Daoy (cell line): ENCODE data around the gene ADAMTS8. TPM values are rescaled to one million over a fixed set of nuclear protein-coding genes. Genes with fewer than 3 reads are reported as not detected.
"Not testable (repeated sequence)": the region's sequence is repeated elsewhere in the genome, so short reads cannot be mapped to it uniquely, and the experiment has no call there.

Experiments
- DNase-seq: peaks from one replicate; pipeline ENCODE4 v3.0.0-alpha.2; 2015; ENCODE audit warnings: low read depth
- total RNA-seq: library from RNA; depleted of rRNA; stranded (reverse); fragments of >200 nt; shearing (Covaris generic); gene quantifications from 2 replicates; pipeline ENCODE4 v1.2.3, GENCODE V29; 2014

The ADAMTS8 gene
- total RNA-seq, 1 experiment from 2014 or later = not detected

GRCh38 chr11:130438401-130439159, 10.2 kb upstream of the ADAMTS8 start:
- DNase-seq = not testable (repeated sequence)

- DNase-seq = no peak
Observed at GRCh38 chr11:130437848-130438247, 9.4 kb upstream of the ADAMTS8 start.

GRCh38 chr11:130436171-130436570, 7.8 kb upstream of the ADAMTS8 start:
- no peak for DNase-seq

- DNase-seq = peak; percentile 56
Observed at GRCh38 chr11:130435671-130436070, 7.3 kb upstream of the ADAMTS8 start.

- DNase-seq = peak; percentile 85
Observed at GRCh38 chr11:130434521-130435223, 6.3 kb upstream of the ADAMTS8 start.

- no peak for DNase-seq
Observed at GRCh38 chr11:130433357-130433756, 4.9 kb upstream of the ADAMTS8 start.

- no peak for DNase-seq
Observed at GRCh38 chr11:130431801-130432200, 3.4 kb upstream of the ADAMTS8 start.

- DNase-seq = peak; percentile 74
Observed at GRCh38 chr11:130431331-130431773, 2.9 kb upstream of the ADAMTS8 start.

GRCh38 chr11:130429983-130430382, 1.6 kb upstream of the ADAMTS8 start:
- DNase-seq = no peak

GRCh38 chr11:130429120-130429681, 792 bp upstream of the ADAMTS8 start:
- no peak for DNase-seq

- DNase-seq = peak; percentile 53
Observed at GRCh38 chr11:130427581-130428315, 661 bp downstream of the ADAMTS8 start.

GRCh38 chr11:130426837-130427341, 1.5 kb downstream of the ADAMTS8 start:
- DNase-seq = no peak

- DNase-seq = no peak
Observed at GRCh38 chr11:130426223-130426836, 2.1 kb downstream of the ADAMTS8 start.

GRCh38 chr11:130425156-130425555, 3.3 kb downstream of the ADAMTS8 start:
- no peak for DNase-seq

- DNase-seq = no peak
Observed at GRCh38 chr11:130424613-130425140, 3.7 kb downstream of the ADAMTS8 start.

GRCh38 chr11:130423541-130424142, 4.8 kb downstream of the ADAMTS8 start:
- no peak for DNase-seq

- DNase-seq = no peak
Observed at GRCh38 chr11:130422251-130422995, 6.0 kb downstream of the ADAMTS8 start.

GRCh38 chr11:130421697-130422096, 6.7 kb downstream of the ADAMTS8 start:
- no peak for DNase-seq

GRCh38 chr11:130421199-130421585, 7.2 kb downstream of the ADAMTS8 start:
- DNase-seq = no peak
